Astrocyte of the spinal cord (primary cell): ENCODE results near the gene MDM4.

Experiments used
- DNase-seq: peaks from one replicate; pipeline ENCODE4 v3.0.0; 2011; ENCODE audit warnings: low read depth, low spot score
- H3K4me3 ChIP-seq: 2 replicates; pipeline ENCODE4 v1.5.1; 2011; ENCODE audit warnings: low read depth, mild to moderate bottlenecking, low read length, moderate library complexity
- in situ Hi-C: cut with HindIII; loops from 2 replicates; pipeline ENCODE4 v1.10.0; 2017; ENCODE audit warnings: low sequenced_read_pairs
- TF ChIP-seq, protein P1 (sequence below): IDR thresholded peaks from 2 replicates; pipeline ENCODE4 v1.5.1; 2012; ENCODE audit warnings: low read depth, mild to moderate bottlenecking, low read length, inconsistent platforms

The MDM4 gene

DNA sequence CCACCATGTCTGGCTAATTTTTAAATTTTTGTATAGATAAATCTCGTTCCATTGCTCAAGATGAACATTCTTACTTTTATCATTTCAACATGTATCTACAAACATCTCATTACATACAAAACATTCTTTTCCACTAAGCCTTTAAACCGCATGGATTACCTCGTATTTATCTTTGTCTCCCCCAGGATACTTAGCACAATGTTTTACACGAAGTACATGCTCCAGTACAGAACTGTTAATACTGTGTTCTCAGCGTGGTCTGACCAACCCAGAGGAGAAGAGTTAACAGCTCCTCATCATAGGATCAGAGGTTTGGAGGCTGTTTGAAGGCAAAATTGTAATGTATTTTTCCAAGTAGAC is 29.0 kb upstream of the MDM4 start:
- TF ChIP-seq, protein P1, sequence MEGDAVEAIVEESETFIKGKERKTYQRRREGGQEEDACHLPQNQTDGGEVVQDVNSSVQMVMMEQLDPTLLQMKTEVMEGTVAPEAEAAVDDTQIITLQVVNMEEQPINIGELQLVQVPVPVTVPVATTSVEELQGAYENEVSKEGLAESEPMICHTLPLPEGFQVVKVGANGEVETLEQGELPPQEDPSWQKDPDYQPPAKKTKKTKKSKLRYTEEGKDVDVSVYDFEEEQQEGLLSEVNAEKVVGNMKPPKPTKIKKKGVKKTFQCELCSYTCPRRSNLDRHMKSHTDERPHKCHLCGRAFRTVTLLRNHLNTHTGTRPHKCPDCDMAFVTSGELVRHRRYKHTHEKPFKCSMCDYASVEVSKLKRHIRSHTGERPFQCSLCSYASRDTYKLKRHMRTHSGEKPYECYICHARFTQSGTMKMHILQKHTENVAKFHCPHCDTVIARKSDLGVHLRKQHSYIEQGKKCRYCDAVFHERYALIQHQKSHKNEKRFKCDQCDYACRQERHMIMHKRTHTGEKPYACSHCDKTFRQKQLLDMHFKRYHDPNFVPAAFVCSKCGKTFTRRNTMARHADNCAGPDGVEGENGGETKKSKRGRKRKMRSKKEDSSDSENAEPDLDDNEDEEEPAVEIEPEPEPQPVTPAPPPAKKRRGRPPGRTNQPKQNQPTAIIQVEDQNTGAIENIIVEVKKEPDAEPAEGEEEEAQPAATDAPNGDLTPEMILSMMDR: no peak

DNA sequence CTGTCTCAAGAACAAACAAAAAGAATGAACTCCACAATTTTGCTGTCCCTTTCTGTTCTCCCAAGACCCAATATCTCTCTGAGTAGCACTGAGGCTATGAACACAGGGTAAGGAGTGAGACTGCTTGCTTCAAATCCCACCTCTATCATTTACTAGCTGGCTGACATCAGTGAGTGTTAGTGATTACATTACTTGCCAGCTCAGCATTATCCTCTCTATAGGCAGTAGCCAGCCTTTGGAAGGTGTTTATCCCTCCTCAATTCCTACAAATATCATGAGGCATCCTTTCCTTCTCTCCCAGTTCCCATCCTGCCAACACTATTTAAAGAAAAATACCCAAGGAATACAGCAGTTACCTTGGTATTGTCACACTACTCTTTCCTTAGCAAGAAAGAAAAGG is 24.6 kb upstream of the MDM4 start:
- no peak for DNase-seq
- TF ChIP-seq, protein P1: no peak
- H3K4me3 ChIP-seq: no peak overlapping the region
- in situ Hi-C loops: no loop called here

More for the DNA sequence above, 29.0 kb upstream of the MDM4 start:
- DNase-seq: no peak
- in situ Hi-C loops: no loop called here
- no peak overlapping the region for H3K4me3 ChIP-seq

DNA sequence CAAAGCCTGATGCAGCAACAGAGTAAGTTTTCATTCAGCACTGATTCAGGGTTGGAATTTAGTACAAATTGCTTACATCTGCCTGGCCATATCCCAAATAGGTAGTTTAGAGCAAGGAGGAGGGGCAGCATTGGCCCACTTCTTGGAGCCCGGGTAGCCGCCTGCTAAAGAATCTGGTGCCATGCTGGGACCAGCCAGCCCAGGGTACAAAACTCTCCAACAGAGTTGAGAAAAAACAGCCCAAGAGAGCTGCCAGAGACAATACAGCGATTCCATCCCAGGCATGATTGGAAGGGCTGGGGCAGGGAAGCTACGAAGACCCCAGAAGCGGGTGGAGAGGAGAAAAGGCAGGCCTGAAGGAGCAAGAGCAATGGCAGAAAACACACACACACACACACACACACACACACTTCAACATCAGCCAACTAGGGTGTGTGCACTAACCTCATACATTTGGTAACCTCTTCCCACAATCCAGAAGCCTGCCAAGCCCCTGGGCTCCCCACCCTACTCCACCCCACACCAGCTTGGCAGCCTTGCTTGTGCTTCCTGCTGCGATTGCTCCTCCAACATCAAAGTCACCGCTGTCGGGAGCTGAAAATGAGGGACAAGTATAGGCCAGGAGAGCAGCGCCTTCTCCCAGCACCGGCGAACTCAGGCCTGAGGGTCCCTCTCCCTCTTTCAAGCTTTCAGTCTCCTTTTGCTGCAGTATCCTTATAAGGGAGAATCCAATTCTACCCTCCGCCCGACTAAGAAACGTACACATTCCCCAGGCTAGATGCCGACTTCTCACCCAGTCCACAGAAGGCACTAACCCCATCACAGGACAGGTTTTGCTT is 22.8 kb upstream of the MDM4 start:
- in situ Hi-C loops: no loop called here
- TF ChIP-seq, protein P1: no peak
- H3K4me3 ChIP-seq: peak overlapping the region; percentile 57
- DNase-seq: peak; percentile 65

DNA sequence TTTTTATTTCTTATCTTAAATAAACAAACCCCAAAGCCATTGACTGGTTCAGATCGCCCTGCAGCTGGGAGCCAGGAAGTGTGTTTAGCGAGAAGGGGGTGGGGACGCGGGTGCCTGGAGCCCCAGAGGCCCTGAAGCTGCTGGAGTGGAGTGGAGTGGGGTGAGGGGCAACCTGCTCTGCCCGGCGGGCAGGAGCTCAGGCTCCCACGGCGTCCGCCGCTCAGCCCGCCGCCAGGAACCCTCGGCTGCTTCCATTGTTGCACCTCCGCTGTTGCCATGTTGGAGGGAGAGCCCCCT is 22.3 kb upstream of the MDM4 start:
- no peak for DNase-seq
- in situ Hi-C loops: no loop called here
- peak overlapping the region; percentile 57 for H3K4me3 ChIP-seq
- TF ChIP-seq, protein P1: no peak

DNA sequence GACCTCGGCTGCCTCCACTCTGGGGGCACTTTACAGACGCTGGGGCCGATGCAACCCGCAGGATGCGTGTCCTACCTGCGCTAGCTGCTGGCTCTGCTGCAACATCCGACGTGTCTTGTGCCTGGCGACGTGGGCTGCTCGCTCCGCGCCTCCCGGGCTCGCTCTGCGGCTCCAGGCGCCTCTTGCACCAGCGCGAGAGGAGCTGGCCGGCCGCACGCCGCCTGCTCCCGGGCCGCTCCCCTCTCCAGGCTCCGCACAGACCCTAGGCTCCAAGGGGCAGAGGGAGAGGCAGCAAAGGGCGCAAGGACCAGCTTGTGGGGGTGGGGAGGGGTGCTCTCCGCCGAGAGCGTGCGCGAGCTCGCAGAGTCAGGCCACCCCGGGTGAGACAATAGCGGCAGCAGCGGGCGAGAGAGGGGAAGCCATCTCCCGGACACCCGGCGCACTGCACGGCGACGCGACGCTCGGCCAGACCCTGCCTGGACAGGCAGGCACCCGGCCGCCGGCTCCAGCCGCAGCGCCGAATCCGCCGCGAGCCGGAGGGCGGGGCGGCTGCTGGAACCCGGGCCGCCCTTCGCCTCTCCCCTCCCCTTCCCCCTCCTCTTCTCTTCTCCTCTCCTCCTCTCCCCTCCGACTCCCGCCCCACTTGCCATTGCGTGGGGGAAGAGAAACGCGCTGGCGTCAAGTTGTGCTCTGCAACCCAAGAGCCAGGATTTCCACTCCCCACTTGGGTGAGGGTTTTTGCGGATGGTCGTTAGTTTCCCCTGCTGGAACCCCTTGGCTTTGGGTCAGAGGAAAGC is 21.7 kb upstream of the MDM4 start, which contains the start of gene PIK3C2B:
Gene PIK3C2B (minus strand): TSS at position 525 of the 797 bp plus-strand sequence. CDS start 25,003 bp downstream, outside the sequence.
- in situ Hi-C loops: no loop called here
- peak; percentile 69 for DNase-seq
- peak within 1 kb of the TSS; percentile 57 for H3K4me3 ChIP-seq
- TF ChIP-seq, protein P1: peak; percentile 37

DNA sequence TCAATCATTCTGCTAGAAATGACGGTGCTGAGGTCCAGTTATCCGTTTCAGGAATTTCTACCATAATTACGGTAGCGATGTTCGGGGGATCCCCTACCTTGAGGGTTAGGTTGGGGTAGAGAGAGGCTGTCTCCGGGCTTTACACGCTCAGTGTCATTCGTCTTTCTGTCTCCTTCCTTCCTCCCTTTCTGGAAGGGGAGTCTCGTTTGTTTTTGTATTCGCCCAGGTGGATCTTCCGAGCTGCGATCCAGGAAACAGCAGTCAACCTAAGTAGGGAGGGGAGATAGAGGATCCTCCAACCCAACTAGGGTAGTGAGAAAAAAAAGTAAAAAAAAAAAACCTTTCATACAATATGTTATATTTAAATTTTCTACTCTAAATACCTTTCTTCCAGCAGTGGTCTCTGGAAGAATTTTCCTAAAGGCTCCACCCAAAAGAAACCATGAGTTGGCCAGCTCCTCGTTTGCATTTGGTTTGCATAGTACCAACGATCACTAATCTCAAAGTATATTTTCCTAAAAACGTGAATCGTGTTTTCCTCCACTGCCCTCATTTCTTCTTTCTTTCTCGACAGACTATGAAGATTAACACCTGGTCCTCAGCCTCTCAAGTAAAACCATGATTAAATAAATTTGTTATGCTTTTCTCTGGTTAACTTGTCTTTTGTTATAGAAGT is 21.0 kb upstream of the MDM4 start:
- DNase-seq: no peak
- TF ChIP-seq, protein P1: no peak

More for the DNA sequence above, 21.0 kb upstream of the MDM4 start:
- peak overlapping the region; percentile 57 for H3K4me3 ChIP-seq
- in situ Hi-C loops: no loop called here
